Nucleus accumbens (tissue), 56 donors: ENCODE results near the gene KIAA1755.

Source experiments
- DNase-seq, 56 donors: peaks; one replicate each; lab custom pipeline; 2025; lab: John Stamatoyannopoulos, UW

The KIAA1755 gene

GRCh38 chr20:38260378-38261053 is at the start of gene KIAA1755:
Gene KIAA1755, minus strand, starts transcription at chr20:38260735. Its CDS starts 235 bp downstream, at chr20:38260500.
- peak in 51 of 56 donors; percentile 39 to 93 (median 73) for DNase-seq

GRCh38 chr20:38308447-38308846 is 47.9 kb upstream of the KIAA1755 start:
- no peak for DNase-seq

GRCh38 chr20:38308047-38308438 is 47.5 kb upstream of the KIAA1755 start:
- DNase-seq = no peak

GRCh38 chr20:38307371-38308046 is 47.0 kb upstream of the KIAA1755 start:
- DNase-seq = no peak

- no peak for DNase-seq
Observed at GRCh38 chr20:38306379-38306778, 45.8 kb upstream of the KIAA1755 start.

GRCh38 chr20:38305541-38305940 is 45.0 kb upstream of the KIAA1755 start:
- no peak for DNase-seq

- peak in 18 of 56 donors; percentile 6 to 58 (median 17) for DNase-seq
Observed at GRCh38 chr20:38304845-38305447, 44.4 kb upstream of the KIAA1755 start.

- peak in 3 of 56 donors; percentile 9 to 15 (median 13) for DNase-seq
Observed at GRCh38 chr20:38303908-38304379, 43.4 kb upstream of the KIAA1755 start, which contains the start of gene BPI. Gene BPI, plus strand, starts transcription at chr20:38304156. Its CDS starts 68 bp downstream, at chr20:38304224.

- peak in 5 of 56 donors; percentile 2 to 17 (median 11) for DNase-seq
Observed at GRCh38 chr20:38302786-38303185, 42.3 kb upstream of the KIAA1755 start.

- DNase-seq = no peak
Observed at GRCh38 chr20:38301309-38301708, 40.8 kb upstream of the KIAA1755 start.

- DNase-seq = no peak
Observed at GRCh38 chr20:38300438-38300837, 39.9 kb upstream of the KIAA1755 start.

GRCh38 chr20:38299963-38300362 is 39.4 kb upstream of the KIAA1755 start:
- no peak for DNase-seq

- peak in 40 of 56 donors; percentile 8 to 71 (median 41) for DNase-seq
Observed at GRCh38 chr20:38298768-38299288, 38.3 kb upstream of the KIAA1755 start.

- DNase-seq = no peak
Observed at GRCh38 chr20:38297916-38298674, 37.6 kb upstream of the KIAA1755 start.

- DNase-seq = no peak
Observed at GRCh38 chr20:38296433-38296832, 35.9 kb upstream of the KIAA1755 start.

GRCh38 chr20:38295811-38296210 is 35.3 kb upstream of the KIAA1755 start:
- no peak for DNase-seq

GRCh38 chr20:38294076-38294591 is 33.6 kb upstream of the KIAA1755 start:
- no peak for DNase-seq

- DNase-seq = peak in 1 of 56 donors; percentile 18
Observed at GRCh38 chr20:38293491-38294065, 33.0 kb upstream of the KIAA1755 start.

- DNase-seq = no peak
Observed at GRCh38 chr20:38291966-38292365, 31.4 kb upstream of the KIAA1755 start.
